ENCODE results near the gene APLP2.
"Not testable (repeated sequence)": the region's sequence is repeated elsewhere in the genome, so short reads cannot be mapped to it uniquely, and the experiment has no call there.

Gene APLP2

DNA sequence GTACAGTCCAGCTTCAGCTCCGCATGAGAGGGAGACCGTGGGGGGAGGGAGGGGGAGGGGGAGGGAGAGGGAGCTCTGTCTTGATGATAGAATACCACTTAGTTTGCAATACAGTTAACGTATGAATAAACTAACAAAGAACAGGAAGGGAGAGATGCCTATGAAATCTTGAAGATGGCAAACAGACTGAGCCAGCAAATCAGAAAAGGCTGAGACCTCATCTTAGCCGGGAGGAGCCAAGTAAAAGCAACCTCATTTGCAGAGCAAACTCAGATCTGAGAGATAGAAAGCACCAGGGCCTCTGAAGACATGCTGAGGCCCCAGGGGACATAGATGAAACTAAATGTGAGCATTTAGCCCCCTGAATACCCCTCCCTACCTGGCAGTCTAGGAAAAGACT, 23.0 kb downstream of the APLP2 start:
- DNase-seq = no peak

DNA sequence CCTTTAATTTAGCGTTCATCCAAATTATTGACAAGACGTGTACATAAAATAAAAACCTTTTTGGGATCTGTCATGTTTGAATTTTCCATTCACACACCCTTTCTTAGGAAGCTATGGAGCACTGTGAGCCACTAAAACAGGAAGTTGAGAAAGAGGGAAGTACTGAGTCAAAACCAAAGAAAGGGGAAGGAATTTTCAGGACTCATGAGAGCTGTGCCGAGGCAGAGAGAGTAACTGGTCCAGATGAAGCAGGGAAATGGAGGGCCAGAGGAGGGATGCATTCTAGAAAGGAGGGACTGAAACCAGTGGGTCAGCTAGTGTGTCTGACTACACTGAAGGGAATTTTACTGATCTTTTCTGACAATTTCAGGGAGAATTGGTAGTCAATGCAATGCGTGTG, 24.9 kb downstream of the APLP2 start:
- DNase-seq = no peak

DNA sequence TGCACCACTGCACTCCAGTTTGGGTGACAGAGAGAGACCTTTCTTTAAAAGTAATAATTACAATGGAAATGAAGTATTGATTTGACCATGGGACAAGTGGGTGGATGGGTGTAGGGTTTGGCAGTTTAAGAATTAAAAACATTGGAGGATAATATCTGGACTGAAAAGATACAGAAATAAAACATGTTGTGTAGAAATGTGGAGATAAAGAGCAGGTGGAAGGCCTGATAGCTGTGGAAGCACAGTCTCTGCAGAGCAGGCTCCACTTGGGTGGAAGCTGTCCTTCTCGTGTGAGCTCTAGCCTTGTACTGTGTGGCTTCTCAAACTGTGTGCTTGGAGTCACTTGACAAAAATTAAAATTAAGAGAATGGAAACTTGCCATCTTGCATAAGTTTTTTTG, 25.6 kb downstream of the APLP2 start:
- DNase-seq = no peak

DNA sequence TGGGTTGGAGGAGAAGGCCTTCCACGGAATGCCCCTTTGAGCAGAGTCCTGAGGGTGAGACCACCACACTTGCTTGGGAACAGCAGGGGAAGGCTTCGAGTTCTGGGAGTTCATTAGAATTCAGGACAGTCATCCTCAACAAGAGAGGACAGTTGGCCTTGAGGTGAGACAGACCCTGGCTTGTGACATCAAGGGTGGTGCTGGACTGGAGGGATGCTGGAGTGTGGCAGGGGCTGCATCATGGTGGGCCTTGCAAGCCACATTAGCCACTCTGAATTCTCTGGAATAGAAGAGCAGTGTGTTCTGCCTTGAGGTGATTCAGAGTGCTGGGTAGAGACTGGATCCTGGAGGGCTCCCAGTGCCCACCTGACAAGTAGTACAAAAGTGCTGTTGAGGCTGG, 26.3 kb downstream of the APLP2 start:
- no peak for DNase-seq

DNA sequence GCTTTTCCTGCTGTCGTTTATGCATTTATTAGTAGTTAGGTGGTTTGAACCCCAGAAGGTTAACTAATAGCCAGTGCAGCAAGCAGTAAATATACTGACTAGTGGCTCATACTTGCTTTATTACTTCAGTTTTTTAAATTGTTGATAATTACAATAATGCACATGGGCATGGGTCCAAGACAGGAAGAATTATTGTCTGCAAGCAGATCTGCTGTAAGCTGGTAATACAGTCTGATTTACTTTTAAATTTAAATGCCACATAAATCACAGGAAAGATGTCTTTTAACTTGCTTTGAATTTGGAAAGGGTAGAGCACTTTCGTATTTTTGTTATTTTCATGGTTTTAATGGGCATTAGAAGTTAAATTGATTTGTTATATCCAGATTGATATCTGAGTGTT, 27.1 kb downstream of the APLP2 start:
- DNase-seq = no peak

DNA sequence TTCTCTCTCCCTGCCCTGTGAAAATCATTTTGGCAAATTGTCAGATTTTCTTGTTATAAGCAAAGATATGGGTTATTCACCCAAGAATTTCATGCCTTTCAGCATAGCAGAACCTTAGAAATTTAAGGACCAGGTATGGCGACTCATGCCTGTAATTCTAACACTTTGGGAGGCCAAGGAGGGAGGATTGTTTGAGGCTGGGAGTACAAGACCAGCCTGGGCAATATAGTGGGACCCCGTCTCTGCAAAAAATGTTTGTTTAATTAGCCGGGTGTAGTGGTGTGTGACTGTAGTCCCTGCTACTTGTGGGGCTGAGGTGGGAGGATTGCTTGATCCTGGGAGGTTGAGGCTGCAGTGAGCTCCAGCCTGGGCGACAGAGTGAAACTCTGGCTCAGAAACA, 27.6 kb downstream of the APLP2 start:
- no peak for DNase-seq

DNA sequence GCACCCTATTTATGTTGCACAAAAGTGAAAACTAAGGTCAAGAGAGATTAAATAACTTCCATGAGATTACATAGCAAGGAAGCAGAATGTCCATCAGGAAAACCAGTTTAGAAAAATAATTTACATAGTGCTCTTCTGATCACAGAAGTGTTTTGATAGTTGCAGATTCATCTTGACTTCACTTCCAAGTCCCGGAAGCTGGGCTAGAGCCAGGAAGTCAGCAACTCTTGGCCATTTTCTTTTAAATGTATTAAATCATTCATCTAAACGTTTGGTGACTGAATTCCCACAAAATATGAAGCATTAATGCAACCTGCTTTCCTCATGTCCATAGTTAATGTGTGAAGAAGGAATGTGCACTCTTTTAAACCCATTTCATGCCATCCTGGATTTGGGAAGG, 29.7 kb downstream of the APLP2 start:
- no peak for DNase-seq

DNA sequence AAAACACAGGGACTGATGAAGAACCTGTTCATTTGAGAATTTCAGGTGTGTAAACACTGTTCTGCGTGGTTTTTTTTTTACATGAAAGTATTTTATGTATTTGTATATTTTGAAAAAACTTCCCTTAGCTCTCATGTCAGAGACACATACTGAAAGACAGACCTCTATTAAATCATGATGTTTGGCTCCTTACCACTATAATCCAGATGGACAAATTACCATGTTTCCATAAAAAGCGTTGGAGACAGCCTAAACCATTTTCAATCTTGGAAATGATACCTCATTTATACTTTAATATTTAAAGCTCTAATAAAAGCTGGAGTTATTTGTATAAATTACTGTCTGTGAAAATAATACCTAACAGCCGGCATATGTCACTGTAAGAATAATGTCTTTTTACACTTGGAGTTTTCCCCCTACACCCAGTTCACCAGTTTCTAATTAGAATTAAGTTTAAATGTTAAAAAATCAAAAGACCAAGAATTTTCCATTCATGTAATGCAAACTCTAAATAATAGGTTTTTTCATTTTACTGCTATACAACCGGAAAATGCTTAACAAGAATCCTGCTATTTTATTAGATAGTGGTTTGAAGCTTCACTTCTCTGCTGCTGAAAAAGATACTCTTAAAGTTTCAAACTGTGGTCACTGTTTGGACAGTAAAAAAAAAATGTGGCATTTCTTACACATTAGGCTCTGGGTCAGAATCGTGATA, 30.8 kb downstream of the APLP2 start:
- no peak for DNase-seq

DNA sequence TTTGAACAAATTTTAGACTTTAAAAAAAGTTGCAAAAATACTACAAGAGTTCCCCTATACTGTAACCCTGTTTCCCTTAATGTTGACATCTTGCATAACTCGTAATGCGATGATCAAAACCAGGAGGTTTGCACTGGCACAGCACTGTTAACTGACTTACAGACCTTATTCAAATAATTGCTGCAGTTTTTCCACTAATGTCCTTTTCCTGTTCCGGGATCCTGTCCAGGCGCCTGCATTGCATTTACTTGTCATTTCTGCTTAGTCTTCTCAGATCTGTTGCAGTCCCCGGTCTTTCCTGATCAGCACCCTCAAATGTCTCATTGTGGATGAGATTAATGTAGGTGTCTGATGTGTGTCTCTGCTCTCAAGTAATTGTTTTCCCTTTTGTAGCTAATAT, 32.0 kb downstream of the APLP2 start:
- no peak for DNase-seq

DNA sequence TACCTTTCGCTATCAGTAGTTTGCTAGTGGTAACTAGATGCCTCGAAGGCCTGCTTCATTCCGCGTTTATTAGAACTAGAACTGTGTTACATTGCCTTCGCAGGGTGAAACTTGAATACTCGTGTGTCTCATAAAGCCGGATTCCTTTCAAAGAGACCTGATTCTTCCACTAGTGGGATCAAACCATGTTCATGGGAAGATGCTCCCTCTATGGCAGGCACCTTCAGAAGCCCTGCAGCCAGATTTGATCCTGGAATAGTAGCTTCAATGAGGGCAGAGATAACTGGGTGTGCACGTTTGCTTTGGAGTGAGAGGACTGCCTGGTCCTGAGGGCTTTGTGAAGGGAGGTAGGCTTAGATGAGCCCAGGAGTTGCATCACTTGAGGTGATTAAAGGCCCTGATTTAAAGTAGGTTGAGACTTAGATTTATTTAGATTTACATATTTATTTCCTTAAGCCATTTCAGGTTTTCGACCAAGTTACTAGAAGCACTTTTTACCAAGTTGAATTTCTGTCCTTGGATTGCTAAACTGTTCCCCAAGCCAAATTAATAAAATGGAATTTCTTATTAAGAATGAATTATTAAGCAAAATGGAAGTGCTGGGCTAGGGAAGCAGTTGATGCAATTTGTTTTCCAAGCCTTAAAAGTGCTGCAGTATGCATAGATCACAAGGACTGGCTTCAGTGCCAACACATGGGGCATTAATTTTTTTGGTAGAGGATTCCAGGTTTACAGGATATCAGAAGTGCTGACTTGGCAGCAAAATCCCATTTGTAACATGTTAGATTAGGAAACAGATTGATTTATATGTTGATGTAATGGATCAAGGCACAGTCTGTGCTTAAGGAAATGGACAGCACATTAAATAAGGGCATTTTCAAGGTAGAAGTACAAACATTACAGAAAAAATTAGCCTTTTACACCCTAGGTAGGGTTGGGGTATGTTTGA, 32.9 kb downstream of the APLP2 start:
- no peak for DNase-seq

DNA sequence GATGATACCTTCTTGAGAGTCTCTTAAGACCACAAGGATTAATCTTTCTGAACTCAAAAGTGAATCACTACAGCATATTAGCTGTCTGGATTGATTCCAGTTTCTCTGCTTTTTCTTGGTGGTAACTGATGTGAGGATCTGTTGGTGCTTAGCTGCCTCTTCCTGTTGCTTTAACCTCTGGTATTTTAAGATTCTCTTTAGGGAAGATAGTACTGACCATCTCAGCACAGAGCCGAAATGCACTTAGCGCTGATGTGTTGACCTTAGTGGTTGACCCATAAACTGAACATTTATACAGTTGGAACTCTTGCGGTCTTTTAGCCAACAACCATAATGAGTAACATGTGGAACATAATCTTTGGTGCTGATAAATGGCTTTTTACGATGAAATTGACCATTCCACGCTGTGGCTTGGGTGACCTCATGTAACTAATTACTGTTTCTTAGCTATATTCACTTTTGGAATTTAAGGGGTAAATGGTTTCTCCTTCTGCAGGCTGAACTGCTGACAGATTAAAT, 33.7 kb downstream of the APLP2 start:
- DNase-seq = no peak

DNA sequence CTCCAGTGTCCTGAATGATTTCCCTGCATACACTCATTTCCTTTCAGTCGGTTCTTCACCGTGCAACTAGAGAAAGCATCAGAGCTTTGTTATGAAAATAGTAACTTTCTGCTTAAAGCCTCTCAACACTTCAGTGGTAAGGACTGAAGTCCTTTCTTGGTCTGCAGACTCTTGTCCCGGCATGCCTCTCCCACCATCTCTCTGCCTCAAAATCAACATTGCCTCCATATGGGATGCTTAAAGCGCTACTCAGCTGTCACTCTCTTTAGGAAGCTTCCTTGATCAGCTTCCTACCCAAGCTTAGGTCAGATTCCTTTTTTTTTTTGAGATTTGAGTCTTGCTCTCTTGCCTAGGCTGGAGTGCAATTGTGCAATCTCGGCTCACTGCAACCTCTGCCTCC, 36.7 kb downstream of the APLP2 start:
- DNase-seq = no peak

DNA sequence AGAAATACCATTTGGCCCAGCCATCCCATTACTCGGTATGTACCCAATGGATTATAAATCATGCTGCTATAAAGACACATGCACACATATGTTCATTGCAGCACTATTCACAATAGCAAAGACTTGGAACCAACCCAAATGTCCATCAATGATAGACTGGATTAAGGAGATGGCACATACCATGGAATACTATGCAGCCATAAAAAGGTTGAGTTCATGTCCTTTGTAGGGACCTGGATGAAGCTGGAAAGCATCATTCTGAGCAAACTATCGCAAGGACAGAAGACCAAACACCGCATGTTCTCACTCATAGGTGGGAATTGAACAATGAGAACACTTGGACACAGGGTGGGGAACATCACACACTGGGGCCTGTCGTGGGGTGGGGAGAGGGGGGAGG, 39.0 kb downstream of the APLP2 start:
- not testable (repeated sequence) for DNase-seq

DNA sequence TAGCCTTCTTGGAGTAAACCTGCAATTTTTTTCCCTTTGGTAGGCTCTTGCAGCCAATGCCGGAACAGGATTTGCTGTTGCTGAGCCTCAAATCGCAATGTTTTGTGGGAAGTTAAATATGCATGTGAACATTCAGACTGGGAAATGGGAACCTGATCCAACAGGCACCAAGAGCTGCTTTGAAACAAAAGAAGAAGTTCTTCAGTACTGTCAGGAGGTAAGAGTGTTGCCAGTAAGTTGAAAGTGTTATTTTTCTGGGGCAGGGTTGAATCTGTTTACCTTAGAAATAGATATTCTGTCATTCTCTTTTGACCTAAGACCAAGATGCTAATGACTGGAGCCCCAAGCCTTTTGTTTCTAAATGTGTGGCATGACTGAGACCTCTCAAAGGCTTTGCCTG, 39.7 kb downstream of the APLP2 start:
- no peak for DNase-seq

DNA sequence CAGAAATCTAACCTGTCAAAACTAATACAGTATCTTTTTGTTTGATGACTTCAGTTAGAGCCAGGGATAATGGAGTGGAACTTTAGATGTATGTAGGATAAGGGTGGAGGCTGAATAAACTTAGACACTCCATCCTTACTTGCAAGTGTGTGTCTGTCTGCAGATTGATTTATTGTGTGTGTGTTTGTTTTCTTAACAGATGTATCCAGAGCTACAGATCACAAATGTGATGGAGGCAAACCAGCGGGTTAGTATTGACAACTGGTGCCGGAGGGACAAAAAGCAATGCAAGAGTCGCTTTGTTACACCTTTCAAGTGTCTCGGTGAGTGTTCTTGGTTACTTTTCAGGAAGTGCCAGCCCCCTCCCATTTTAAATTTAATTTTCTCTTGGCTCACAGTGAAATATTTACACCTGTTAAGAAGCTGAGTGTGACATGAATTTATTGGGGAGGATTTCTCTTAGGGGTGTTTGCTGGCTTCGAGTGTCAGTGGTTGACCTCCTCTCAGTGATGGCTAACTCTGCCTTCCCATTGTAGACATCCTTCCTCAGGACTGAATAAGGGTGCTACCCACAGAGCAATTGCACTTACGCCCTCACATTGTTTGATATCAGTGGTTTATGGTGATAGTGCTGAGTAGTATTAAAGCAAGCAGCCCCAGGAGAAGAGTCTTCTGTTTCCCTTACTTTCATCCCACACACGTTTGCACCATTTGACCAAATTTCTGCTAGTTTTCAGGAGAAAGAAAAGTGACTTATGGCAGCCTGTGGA, 40.8 kb downstream of the APLP2 start:
- no peak for DNase-seq

DNA sequence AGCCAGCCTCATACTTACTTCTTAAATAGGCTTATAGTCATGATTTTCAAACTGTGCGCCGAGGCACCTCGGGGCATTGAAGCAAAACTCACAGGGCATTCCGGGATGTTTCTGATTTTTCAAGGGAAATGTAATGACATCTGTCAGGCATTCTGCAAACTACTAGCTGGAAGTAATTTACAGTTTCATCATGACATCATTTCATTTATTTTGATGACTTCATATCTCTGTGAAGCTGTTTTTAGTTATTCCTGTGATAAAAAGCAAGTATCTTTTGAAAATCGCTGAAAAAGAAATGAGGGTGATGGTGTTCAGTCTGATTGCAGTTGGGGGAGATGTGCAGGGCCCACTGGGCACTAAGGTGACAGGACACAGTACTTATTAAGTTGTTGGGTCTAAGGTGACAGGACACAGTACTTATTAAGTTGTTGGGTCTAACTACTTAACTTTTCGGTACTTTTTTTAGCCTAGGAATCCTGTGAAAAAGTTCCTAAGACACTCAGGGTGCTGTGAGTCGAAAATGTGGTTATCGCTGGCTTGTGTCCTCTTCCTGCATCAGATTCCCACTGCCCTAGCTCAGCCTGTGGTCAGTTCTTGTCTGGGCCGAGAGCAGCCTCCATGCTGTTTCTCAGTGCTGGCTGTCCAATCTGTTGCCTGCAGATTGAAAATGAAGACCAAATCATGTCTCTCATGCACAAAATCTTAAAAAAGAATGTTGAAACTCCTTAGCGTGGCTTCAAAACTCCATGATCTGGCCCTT, 42.6 kb downstream of the APLP2 start:
- no peak for DNase-seq

DNA sequence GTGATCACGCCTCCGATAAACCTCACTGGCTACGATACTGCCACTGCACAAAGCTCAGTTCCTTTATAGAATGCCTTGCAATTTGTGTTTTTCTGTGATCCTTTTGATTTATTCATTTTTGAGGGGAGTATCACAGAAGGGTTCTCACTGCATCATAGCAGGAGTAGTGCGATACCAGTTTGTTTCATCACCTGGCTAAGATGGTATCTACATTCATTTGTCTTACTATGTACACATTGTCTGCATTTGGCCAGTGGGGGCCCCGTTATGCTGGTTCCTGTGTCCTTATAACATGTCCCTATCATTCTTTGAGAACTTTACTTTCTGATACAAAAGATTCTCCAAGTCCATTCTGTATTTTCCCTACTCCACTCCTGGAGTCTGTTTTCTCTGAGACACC, 44.6 kb downstream of the APLP2 start:
- DNase-seq = no peak

DNA sequence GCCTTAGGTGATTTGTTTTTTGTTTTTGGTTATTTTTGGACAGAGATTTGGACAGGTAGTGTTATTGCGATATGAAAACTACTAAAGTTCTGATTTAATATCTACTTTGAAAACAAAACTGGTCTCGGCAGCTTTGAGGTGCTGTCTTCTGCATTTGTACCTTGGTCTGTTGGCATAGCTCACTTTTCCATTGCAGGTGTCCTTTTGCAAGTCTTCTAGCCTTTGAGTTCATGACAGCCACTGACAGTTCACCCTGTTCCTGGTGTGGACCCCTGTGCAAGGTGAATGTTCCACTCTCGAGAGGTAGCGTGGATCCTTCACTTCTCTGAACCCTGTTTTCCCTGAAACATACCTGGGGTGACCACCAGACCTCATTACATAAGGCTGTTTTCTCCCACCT, 45.0 kb downstream of the APLP2 start:
- no peak for DNase-seq

DNA sequence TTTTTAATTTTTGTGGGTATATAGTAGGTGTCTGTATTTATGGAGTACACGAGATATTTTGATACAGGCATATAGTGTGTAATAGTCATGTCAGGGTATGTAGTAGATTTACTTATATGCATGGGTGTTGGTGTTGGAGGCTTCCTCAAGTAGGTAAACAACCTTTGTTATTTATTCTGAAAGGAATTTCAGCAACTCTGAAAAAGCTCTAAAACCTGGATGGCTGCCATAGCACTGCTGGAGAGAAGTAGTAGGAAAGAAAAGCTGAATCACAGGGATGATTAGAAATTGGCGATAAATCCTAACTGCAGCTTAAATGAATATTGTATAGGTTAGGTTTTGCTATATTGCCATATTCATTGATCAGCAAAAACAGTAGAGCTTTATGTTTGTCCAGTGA, 45.5 kb downstream of the APLP2 start:
- DNase-seq = no peak

DNA sequence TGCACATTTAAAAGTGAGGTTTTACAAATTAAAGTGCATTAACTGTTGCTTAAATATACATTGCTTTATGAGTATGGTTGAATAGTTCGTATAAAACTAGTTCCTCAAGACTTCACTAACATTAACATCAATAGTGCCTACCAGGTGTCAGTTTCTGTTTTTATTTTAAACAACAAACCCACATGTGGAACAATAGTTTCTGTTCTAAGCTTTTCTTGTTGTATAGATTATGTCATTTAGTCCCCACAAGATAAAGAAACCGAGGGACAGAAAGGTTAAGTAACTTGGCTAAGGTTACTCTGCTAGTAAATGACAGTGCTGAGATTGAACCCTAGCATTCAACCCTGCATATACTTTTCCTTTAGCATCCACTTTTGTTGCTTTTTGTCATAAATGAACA, 48.5 kb downstream of the APLP2 start:
- DNase-seq = no peak

DNA sequence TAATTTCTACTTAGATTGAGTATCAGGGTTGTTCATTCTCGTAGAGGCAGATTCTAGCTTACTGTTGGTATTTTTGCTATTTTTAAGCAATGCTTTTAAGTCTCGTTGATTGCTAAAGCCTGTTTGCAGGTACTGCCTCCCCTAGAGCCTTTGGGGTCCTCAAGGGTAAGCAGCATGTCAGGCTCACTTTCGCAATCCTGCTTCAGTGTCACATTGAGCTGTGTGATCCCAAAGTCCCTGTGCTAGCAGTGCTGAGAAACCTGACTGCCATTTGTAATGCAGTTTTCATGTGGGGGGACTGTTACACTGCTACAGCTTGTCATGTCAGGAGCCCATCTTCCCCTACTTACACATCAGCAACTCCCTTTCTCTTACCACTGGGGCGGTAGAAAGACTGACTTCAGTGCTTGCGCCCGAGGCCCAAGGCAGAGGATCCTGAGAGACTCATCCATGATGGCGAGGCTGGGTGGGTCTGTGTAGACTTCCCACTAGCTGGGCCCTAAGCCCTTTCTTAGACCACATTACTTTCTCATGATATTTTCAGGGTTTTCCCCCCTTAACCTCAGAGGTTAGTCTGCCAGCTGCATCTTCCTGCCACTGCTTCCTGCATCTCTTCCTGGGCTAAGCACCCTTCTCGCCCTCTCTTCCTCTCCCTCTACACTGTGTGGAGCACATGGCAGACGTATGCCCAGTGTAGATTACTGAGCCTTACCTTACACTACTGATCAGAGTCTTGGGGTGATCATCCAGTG, 49.1 kb downstream of the APLP2 start:
- no peak for DNase-seq

DNA sequence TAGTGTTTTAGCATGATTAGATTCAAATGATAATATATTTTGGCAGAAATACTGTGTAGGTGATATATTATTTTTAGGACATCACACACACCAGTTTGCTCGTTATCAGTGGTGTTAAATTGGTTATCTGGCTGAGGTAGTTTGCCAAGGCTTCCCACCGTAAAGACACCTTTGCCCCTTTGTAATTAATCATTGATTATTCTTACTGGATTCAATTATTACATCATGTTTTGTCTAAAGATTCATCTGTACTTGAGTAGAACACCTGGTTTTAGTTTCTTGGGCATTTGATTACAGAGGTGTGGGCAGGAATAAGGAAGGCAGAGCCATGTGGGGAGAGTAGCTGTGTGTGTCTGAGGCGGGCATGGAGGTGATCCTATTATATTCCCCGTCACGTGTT, 50.4 kb downstream of the APLP2 start:
- no peak for DNase-seq
